SJCRH30 (cell line): ENCODE results near the gene C12orf75. TPM values are rescaled to one million over a fixed set of nuclear protein-coding genes. Genes with fewer than 3 reads are reported as not detected.
A peak's percentile ranks its signal among the peaks of the same experiment; 100 is the strongest.
"Not testable (repeated sequence)": the region's sequence is repeated elsewhere in the genome, so short reads cannot be mapped to it uniquely, and the experiment has no call there.

ENCODE experiments used
- DNase-seq, 2 experiments: peaks; one replicate each; pipeline ENCODE4 v3.0.0-alpha.2; 2015 to 2020
- H3K27ac ChIP-seq: fragments of 250-450 bp; sonication (Bioruptor Pico); 2 replicates; pipeline ENCODE4 v1.5.1; 2020; ENCODE audit warnings: mild to moderate bottlenecking, moderate library complexity
- H3K27me3 ChIP-seq: fragments of 250-450 bp; sonication (Bioruptor Pico); 2 replicates; pipeline ENCODE4 v1.5.1; 2020; ENCODE audit warnings: mild to moderate bottlenecking, moderate library complexity
- H3K36me3 ChIP-seq: fragments of 250-450 bp; sonication (Bioruptor Pico); 2 replicates; pipeline ENCODE4 v1.5.1; 2020; ENCODE audit warnings: mild to moderate bottlenecking, moderate library complexity
- H3K4me1 ChIP-seq: fragments of 250-450 bp; sonication (Bioruptor Pico); 2 replicates; pipeline ENCODE4 v1.5.1; 2020; ENCODE audit warnings: mild to moderate bottlenecking, moderate library complexity
- H3K4me3 ChIP-seq: fragments of 250-450 bp; sonication (Bioruptor Pico); 2 replicates; pipeline ENCODE4 v1.5.1; 2020; ENCODE audit warnings: mild to moderate bottlenecking, moderate library complexity
- H3K9me3 ChIP-seq: fragments of 250-450 bp; sonication (Bioruptor Pico); replicated peaks from 2 replicates; pipeline ENCODE4 v1.5.1; 2020; ENCODE audit warnings: mild to moderate bottlenecking, moderate library complexity
- total RNA-seq: library from RNA; depleted of rRNA; stranded (reverse); fragments of >200 nt; shearing (Covaris generic); gene quantifications from 2 replicates; pipeline ENCODE4 v1.2.3, GENCODE V29; 2014

C12orf75 gene
- total RNA-seq, 1 experiment from 2014 or later = 36.2 TPM

GRCh38 chr12:105318651-105319483, 11.6 kb upstream of the C12orf75 start:
- H3K4me3 ChIP-seq = no peak overlapping the region
- no peaks in the 10 kb centered on the region for H3K4me1 ChIP-seq
- DNase-seq = no peak
- H3K27me3 ChIP-seq = no peaks in the 10 kb centered on the region
- no peaks in the 10 kb centered on the region for H3K36me3 ChIP-seq
- H3K27ac ChIP-seq = no peak overlapping the region
- no peaks in the 10 kb centered on the region for H3K9me3 ChIP-seq

DNA sequence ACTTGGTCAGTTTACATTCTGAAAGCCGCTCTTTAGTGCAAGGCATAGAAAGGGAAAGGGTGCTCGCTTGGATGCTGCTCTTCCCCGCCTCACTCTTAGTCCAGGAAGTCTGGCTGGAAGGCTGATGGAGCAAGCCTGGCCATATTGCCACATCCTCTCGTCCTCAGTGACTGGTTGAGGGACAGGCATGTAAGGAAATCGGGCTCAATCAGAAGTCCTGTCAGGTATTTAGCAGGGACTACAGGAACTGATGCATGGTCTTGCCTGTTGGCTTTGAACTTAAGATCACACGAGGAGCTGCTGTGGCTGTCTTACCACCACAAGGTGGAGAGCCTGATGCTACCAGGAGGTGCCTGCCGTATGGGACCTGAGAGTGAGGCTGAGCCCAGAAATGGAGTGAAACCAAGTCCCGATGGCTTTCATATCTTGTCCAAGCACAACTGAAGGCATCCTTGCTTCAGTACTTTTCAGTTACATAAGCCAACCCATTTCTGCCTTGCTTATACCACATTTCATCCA, 10.7 kb upstream of the C12orf75 start:
- H3K27ac ChIP-seq = no peak overlapping the region
- no peaks in the 10 kb centered on the region for H3K9me3 ChIP-seq
- no peaks in the 10 kb centered on the region for H3K36me3 ChIP-seq
- H3K27me3 ChIP-seq = no peaks in the 10 kb centered on the region; the same call in 1 of the 2 replicates
- H3K4me3 ChIP-seq = no peak overlapping the region
- no peaks in the 10 kb centered on the region for H3K4me1 ChIP-seq
- DNase-seq = no peak

DNA sequence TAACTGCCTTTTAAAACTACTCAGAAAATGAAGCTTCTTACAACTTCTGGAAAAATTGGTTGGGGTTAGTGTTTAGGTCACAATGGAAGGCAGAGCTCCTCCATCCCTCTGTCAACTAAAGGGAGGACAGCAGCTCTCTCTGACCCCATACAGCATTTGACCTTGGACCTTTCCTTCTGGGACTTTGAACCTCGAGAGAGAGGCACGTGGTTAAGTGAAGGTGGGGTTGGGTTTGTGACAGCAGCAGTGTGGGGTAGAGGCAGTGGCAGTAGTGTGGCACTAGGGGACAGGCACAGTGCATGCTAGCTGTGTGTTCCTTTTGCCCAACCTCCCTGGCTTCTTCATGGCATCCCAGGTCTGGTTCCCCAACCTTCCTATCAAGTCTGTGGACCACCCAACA, 9.4 kb upstream of the C12orf75 start:
- Histone ChIP-seq H3K36me3 (no peaks in the 10 kb centered on the region), H3K27ac (no peak overlapping the region), H3K9me3 (no peaks in the 10 kb centered on the region), H3K4me1 (no peaks in the 10 kb centered on the region), H3K4me3 (no peak overlapping the region), H3K27me3 (no peaks in the 10 kb centered on the region; the same call in 1 of the 2 replicates)
- DNase-seq = no peak

GRCh38 chr12:105322070-105322469, 8.4 kb upstream of the C12orf75 start:
- no peak for DNase-seq
- no peaks in the 10 kb centered on the region for H3K36me3 ChIP-seq
- H3K27me3 ChIP-seq = no peaks in the 10 kb centered on the region; the same call in 1 of the 2 replicates
- no peak overlapping the region for H3K4me3 ChIP-seq
- H3K9me3 ChIP-seq = no peaks in the 10 kb centered on the region
- H3K4me1 ChIP-seq = no peaks in the 10 kb centered on the region
- no peak overlapping the region for H3K27ac ChIP-seq

- Histone ChIP-seq H3K27me3 (peaks cover 3% of the 10 kb centered on the region; the same call in 1 of the 2 replicates), H3K36me3 (no peaks in the 10 kb centered on the region), H3K4me1 (no peaks in the 10 kb centered on the region), H3K9me3 (no peaks in the 10 kb centered on the region), H3K4me3 (no peak overlapping the region), H3K27ac (no peak overlapping the region)
- no peak for DNase-seq
Observed at GRCh38 chr12:105324704-105325103, 5.8 kb upstream of the C12orf75 start.

- H3K27ac ChIP-seq = no peak overlapping the region
- no peak overlapping the region for H3K4me3 ChIP-seq
- DNase-seq = no peak
- no peaks in the 10 kb centered on the region for H3K4me1 ChIP-seq
- no peaks in the 10 kb centered on the region for H3K36me3 ChIP-seq
- peaks cover 3% of the 10 kb centered on the region; the same call in 1 of the 2 replicates for H3K27me3 ChIP-seq
- H3K9me3 ChIP-seq = no peaks in the 10 kb centered on the region
Observed at GRCh38 chr12:105325117-105325516, 5.4 kb upstream of the C12orf75 start.

GRCh38 chr12:105329926-105330282, 587 bp upstream of the C12orf75 start:
- Histone ChIP-seq H3K4me3 (peak overlapping the region; percentile 69), H3K27me3 (peaks cover 3% of the 10 kb centered on the region; the same call in 1 of the 2 replicates), H3K27ac (no peak overlapping the region), H3K9me3 (no peaks in the 10 kb centered on the region), H3K4me1 (0 out of 2 replicates have a peak, but pooled peaks cover 2% of the 10 kb centered on the region), H3K36me3 (no peaks in the 10 kb centered on the region)
- DNase-seq = no peak

DNA sequence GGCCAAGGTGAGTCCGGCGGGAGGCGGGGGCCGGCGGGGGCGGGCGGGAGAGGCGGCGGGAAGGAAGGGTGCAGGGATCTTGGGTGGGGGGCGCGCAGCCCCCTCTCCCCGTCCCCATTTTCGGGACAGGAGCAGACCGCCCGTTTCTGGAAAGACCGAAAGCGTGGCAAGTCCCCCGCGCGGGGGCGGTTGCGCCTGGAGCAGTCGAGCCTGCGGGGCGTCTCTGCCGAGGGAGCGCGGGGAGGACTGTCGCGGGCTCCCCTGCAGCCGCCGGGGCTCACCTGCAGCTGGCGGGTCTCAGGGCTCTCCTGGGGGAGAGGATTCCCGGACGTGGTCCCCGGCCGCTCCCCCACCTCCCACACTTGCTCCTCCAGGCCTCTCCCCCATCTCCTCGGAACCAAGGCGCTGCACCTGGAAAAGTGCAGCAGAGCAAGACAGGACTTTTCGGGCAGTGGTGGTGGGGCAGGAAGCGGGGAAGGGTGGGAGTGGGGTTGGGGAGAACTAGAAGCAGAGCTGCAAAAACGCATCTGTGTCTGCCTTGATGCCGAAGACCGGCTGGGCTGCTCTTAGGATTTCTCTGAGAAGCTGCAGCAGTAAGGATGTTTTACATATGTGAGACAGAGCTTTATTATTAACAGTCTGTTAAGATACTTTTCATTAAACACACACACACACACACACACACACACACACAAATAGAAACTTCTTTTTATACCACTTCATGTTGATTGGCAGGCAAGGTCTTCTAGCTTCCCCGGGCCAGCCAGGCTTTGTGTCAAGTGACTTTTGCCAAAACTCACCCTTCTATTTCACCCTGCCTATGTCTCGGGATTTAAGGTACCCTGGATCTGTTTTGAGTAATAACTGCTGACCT, 677 bp downstream of the C12orf75 start:
- H3K27ac ChIP-seq = no peak overlapping the region
- 0 out of 2 replicates have a peak, but pooled peaks cover 3% of the 10 kb centered on the region for H3K27me3 ChIP-seq
- 0 out of 2 replicates have a peak, but pooled peaks cover 2% of the 10 kb centered on the region for H3K4me1 ChIP-seq
- H3K9me3 ChIP-seq = no peaks in the 10 kb centered on the region
- DNase-seq = peak; percentile 19 to 22
- H3K36me3 ChIP-seq = no peaks in the 10 kb centered on the region
- H3K4me3 ChIP-seq = peak overlapping the region; percentile 69

DNA sequence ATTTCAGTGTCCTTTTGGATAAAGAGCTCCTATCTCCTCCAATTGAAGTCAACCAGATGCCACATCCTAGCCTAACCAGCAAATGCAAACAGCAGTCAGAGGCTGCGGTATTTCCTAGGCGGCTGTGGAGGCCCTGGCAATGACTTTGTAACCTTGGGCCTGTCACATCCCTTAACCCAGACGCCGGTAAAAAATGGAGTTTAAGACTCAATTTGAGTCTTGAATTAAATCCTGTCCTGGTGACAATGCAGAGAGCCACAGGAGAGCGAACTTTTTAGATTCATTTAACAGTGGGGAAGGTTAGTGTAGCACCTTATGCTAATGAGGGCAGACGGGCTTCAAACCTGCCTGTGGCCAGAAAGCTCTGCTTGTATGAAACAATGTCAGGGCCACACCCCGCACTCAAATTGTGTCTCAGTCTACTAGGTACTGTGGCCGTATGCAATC, 1.3 kb downstream of the C12orf75 start:
- Histone ChIP-seq H3K4me1 (0 out of 2 replicates have a peak, but pooled peaks cover 2% of the 10 kb centered on the region), H3K9me3 (no peaks in the 10 kb centered on the region), H3K4me3 (no peak overlapping the region; the same call in 1 of the 2 replicates), H3K36me3 (no peaks in the 10 kb centered on the region), H3K27me3 (0 out of 2 replicates have a peak, but pooled peaks cover 3% of the 10 kb centered on the region), H3K27ac (no peak overlapping the region)
- no peak for DNase-seq

GRCh38 chr12:105332286-105332685, 1.8 kb downstream of the C12orf75 start:
- not testable (repeated sequence) for H3K27me3 ChIP-seq, DNase-seq, H3K4me1 ChIP-seq, H3K4me3 ChIP-seq, H3K27ac ChIP-seq, H3K36me3 ChIP-seq, H3K9me3 ChIP-seq

DNA sequence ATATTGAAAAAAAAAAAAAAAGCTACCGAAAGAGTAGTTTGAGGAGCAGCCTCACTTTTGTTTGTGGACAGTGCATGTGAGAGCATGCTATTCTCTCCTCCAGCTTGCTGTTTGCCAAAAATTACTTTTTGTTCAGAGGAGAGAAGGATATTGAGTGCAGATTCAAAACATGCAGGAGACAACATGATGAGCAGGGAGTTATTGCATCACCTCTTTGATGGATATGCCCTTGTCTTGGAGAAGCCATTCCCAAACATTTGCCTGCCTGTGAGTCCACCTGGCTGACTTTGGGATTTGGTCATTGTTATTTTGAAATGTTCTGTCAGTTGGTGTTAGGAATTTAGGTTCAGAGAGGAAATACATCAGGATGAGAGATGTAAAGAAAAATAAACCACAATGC, 2.4 kb downstream of the C12orf75 start:
- Histone ChIP-seq H3K36me3 (no peaks in the 10 kb centered on the region), H3K27ac (no peak overlapping the region), H3K4me3 (no peak overlapping the region), H3K9me3 (no peaks in the 10 kb centered on the region), H3K4me1 (0 out of 2 replicates have a peak, but pooled peaks cover 2% of the 10 kb centered on the region), H3K27me3 (0 out of 2 replicates have a peak, but pooled peaks cover 3% of the 10 kb centered on the region)
- no peak for DNase-seq

DNA sequence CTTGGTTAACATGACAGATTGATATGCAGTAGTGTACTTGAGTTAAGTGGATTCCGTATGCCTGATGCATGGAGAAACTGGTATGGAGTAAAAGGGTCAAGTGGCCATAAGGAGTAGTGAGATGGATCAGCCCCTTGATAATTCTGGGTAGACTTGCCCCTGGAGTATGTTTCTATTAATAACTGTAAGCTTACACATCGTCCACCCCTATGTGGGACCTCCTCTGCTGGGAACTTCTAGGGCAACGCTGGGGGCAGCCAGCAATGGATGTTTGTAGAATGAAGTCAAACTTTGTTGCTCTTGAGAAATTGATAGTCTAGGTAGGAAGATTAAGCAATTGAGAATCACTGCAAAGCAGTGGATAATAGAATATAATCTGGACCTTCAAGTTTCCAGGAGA, 3.5 kb downstream of the C12orf75 start:
- Histone ChIP-seq H3K9me3 (no peaks in the 10 kb centered on the region), H3K27me3 (no peaks in the 10 kb centered on the region), H3K4me1 (0 out of 2 replicates have a peak, but pooled peaks cover 2% of the 10 kb centered on the region), H3K4me3 (no peak overlapping the region), H3K36me3 (no peaks in the 10 kb centered on the region), H3K27ac (no peak overlapping the region)
- DNase-seq = no peak

- Histone ChIP-seq H3K27ac (no peak overlapping the region), H3K4me3 (no peak overlapping the region), H3K27me3 (no peaks in the 10 kb centered on the region), H3K4me1 (0 out of 2 replicates have a peak, but pooled peaks cover 2% of the 10 kb centered on the region), H3K9me3 (no peaks in the 10 kb centered on the region), H3K36me3 (no peaks in the 10 kb centered on the region)
- no peak for DNase-seq
Observed at GRCh38 chr12:105334582-105334981, 4.1 kb downstream of the C12orf75 start.

DNA sequence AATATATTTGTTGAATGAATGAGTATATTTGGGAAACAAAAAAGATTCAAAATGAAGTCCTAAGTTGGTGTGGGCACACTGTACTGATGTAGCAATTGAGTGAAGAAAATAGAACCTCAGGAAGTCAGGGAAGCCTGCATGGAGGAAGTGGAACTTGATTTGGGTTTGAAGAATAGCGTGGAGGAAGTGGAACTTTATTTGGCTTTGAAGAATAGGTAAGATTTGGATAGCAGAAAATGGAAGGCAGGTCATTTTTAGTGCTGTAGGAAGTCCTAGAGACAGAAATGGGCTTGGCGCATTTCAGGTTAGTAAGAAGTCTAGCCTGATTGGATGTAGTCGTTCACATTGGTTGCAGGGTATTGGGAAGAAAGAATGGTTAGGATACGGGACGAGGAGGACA, 5.4 kb downstream of the C12orf75 start:
- no peak for DNase-seq
- no peaks in the 10 kb centered on the region for H3K27me3 ChIP-seq
- 0 out of 2 replicates have a peak, but pooled peaks cover 2% of the 10 kb centered on the region for H3K4me1 ChIP-seq
- no peak overlapping the region for H3K27ac ChIP-seq
- H3K4me3 ChIP-seq = no peak overlapping the region
- H3K36me3 ChIP-seq = no peaks in the 10 kb centered on the region
- 0 out of 2 replicates have a peak, but pooled peaks cover 3% of the 10 kb centered on the region for H3K9me3 ChIP-seq
